OCI-LY1 (cell line): ENCODE data around the gene AIF1.

Experiments
- H2AFZ ChIP-seq: fragments of 200-600 bp; sonication (generic), shearing (Covaris generic); 2 replicates; pipeline ENCODE4 v1.6.0; 2014; ENCODE audit warnings: antibody characterized with exemption, mild to moderate bottlenecking, low read length
- H3F3A ChIP-seq: fragments of 200-600 bp; sonication (generic), shearing (Covaris generic); 2 replicates; pipeline ENCODE4 v1.6.0; 2014; ENCODE audit warnings: mild to moderate bottlenecking, antibody characterized with exemption, low read length, moderate library complexity; ENCODE audit not compliant: insufficient read depth
- H3K27ac ChIP-seq: fragments of 200-600 bp; sonication (generic); 2 replicates; pipeline ENCODE4 v1.5.1; 2014; ENCODE audit warnings: low read length, mixed run types, mild to moderate bottlenecking, low read depth; ENCODE audit not compliant: poor library complexity, severe bottlenecking
- H3K27me3 ChIP-seq: fragments of 200-600 bp; sonication (generic); 2 replicates; pipeline ENCODE4 v1.6.0; 2014; ENCODE audit warnings: antibody characterized with exemption, mild to moderate bottlenecking, low read length, moderate library complexity; ENCODE audit not compliant: insufficient read depth
- H3K36me3 ChIP-seq: fragments of 200-600 bp; sonication (generic); 2 replicates; pipeline ENCODE4 v1.6.1; 2014; ENCODE audit warnings: mild to moderate bottlenecking, antibody characterized with exemption, low read length, moderate library complexity, mixed read lengths; ENCODE audit not compliant: insufficient read depth
- H3K4me1 ChIP-seq: fragments of 200-600 bp; sonication (generic); 2 replicates; pipeline ENCODE4 v1.5.1; 2014; ENCODE audit warnings: mild to moderate bottlenecking, low read length, moderate library complexity; ENCODE audit not compliant: insufficient read depth, severe bottlenecking
- H3K4me2 ChIP-seq: fragments of 200-600 bp; sonication (generic), shearing (Covaris generic); 2 replicates; pipeline ENCODE4 v1.6.1; 2014; ENCODE audit warnings: low read length
- H3K4me3 ChIP-seq: fragments of 200-600 bp; sonication (generic); 2 replicates; pipeline ENCODE4 v1.5.1; 2014; ENCODE audit warnings: low read length, low read depth, mild to moderate bottlenecking, mixed read lengths; ENCODE audit not compliant: poor library complexity, severe bottlenecking
- H3K79me2 ChIP-seq: fragments of 200-600 bp; shearing (Covaris generic); 2 replicates; pipeline ENCODE4 v1.6.1; 2016; ENCODE audit warnings: mixed run types, low read length, mixed read lengths; ENCODE audit not compliant: insufficient read depth
- H3K9ac ChIP-seq: fragments of 200-600 bp; sonication (generic), shearing (Covaris generic); 2 replicates; pipeline ENCODE4 v1.6.1; 2014; ENCODE audit warnings: mild to moderate bottlenecking, low read length, mixed read lengths
- H3K9me2 ChIP-seq: fragments of 200-600 bp; sonication (generic), shearing (Covaris generic); 2 replicates; pipeline ENCODE4 v1.6.1; 2014; ENCODE audit warnings: low read depth, mild to moderate bottlenecking, low read length, mixed read lengths
- H3K9me3 ChIP-seq: fragments of 200-600 bp; shearing (Covaris generic); 2 replicates; pipeline ENCODE4 v1.6.1; 2014; ENCODE audit warnings: low read length, mixed read lengths
- H4K20me1 ChIP-seq: fragments of 200-600 bp; sonication (generic), shearing (Covaris generic); 2 replicates; pipeline ENCODE4 v1.6.0; 2016; ENCODE audit warnings: mild to moderate bottlenecking, low read length; ENCODE audit not compliant: insufficient read depth
- CTCF ChIP-seq: fragments of 200-600 bp; sonication (generic), shearing (Covaris generic); IDR thresholded peaks from 2 replicates; pipeline ENCODE4 v1.5.1; 2017; ENCODE audit warnings: mild to moderate bottlenecking, antibody characterized with exemption, low read length, moderate library complexity, mixed read lengths
- EZH2 ChIP-seq: fragments of 200-600 bp; sonication (generic), shearing (Covaris generic); IDR thresholded peaks from 2 replicates; pipeline ENCODE4 v1.8.0; 2017; ENCODE audit warnings: borderline replicate concordance, mixed run types, mild to moderate bottlenecking, antibody characterized with exemption, low read length, moderate library complexity, mixed read lengths

The AIF1 gene

DNA sequence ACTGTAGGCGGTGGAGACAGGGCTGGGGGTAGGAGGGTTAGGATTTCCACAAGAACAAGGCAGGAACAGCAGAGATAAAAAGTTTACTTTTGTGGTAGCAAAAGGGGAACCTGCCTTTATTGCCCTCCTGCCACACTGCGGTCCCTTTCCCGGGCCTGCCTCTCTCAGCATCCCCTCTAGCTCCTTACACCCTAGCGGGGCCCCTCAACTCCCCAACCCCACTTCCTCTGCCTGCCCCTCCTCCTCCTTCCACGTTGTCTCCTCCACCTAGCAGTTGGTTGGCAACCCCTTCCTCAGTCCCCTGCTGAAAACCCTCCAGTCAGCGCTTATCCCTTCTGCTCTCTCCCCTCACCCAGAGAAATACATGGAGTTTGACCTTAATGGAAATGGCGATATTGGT, 714 bp downstream of the AIF1 start:
- no peaks in the 10 kb centered on the region for H3K27me3 ChIP-seq
- H3K79me2 ChIP-seq, result no peaks in the 10 kb centered on the region
- H3K4me2 ChIP-seq, result peak overlapping the region; percentile 59; the same call in 1 of the 2 replicates
- no peak overlapping the region for H2AFZ ChIP-seq
- H3K9me2 ChIP-seq, result no peaks in the 10 kb centered on the region
- peak overlapping the region; percentile 43; the same call in 1 of the 2 replicates for H3K9ac ChIP-seq
- peaks cover 30% of the 10 kb centered on the region for H3K4me1 ChIP-seq
- no peaks in the 10 kb centered on the region for H3K36me3 ChIP-seq
- H3F3A ChIP-seq, result no peaks in the 10 kb centered on the region
- peak overlapping the region; percentile 22 for H3K4me3 ChIP-seq
- TF ChIP-seq EZH2 (no peak), CTCF (no peak)
- H3K27ac ChIP-seq, result peak overlapping the region; percentile 43
- no peaks in the 10 kb centered on the region for H3K9me3 ChIP-seq
- no peaks in the 10 kb centered on the region for H4K20me1 ChIP-seq

DNA sequence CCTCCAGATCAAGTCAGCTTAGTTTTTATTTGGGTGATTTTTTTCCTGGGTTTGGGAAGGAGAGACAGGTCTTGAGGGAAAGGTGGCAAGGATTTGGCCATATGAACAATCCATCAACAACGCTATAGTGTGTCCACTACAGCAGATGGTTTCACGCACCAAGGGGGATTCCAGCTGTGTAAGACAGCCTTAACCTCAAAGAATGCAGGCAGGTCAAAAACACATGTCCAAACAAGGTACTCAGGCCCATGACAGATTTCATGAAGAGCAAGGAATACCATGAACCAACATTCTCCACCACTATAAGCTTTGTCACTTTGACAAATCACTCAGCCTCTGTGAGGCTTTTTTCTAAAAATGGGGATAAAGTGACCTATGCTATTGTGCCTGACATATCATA, 2.0 kb downstream of the AIF1 start:
- no peaks in the 10 kb centered on the region for H4K20me1 ChIP-seq
- H3F3A ChIP-seq, result no peaks in the 10 kb centered on the region
- H3K9me2 ChIP-seq, result no peaks in the 10 kb centered on the region
- no peak overlapping the region for H3K4me3 ChIP-seq
- no peak overlapping the region for H3K27ac ChIP-seq
- TF ChIP-seq EZH2 (no peak), CTCF (no peak)
- no peaks in the 10 kb centered on the region for H3K9me3 ChIP-seq
- no peak overlapping the region for H3K9ac ChIP-seq
- H3K4me2 ChIP-seq, result no peak overlapping the region
- H3K4me1 ChIP-seq, result peaks cover 38% of the 10 kb centered on the region
- H3K27me3 ChIP-seq, result no peaks in the 10 kb centered on the region
- peaks cover 12% of the 10 kb centered on the region for H3K79me2 ChIP-seq
- peaks cover 11% of the 10 kb centered on the region; the same call in 1 of the 2 replicates for H3K36me3 ChIP-seq
- no peak overlapping the region for H2AFZ ChIP-seq

DNA sequence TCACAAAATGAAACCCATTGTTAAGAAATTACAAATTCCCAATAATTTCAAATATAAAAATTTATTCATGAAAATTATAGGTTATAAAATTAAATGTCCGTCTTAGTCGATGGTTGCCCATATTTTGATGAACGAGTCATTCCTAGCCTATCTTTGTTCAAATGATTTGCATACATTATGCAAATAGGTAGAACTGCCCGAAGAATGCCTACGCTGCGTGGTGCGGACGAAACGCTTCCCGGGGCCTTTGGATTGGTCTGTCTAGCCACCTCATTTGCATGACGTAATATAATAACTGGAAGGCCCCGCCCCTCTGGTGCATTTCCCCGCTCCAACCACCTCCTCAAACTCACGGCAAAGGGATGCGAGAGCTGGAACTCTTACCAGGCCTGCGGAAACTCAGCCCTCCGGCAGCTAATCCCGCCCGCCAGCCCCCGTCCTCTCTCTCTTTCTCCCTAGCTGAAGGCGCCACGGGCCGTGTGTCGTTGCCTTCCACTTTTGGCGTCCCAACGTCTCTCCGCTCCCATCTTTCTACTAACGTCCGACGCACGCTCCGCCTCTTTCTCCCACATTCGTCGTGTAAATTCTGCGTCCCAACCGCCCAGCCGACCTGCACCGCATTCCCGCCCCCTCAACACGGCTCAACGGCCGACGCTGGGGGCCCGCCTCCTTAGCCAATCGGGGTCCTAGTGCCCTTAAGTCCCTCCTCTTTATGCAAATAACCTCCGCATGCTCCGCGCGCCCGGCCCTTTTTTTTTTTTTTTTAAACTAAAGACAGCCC, 5.0 kb downstream of the AIF1 start:
- Histone ChIP-seq H3F3A (no peaks in the 10 kb centered on the region), H3K9me3 (no peaks in the 10 kb centered on the region), H3K9ac (peak overlapping the region; percentile 69), H3K9me2 (no peaks in the 10 kb centered on the region), H2AFZ (no peak overlapping the region), H4K20me1 (no peaks in the 10 kb centered on the region), H3K79me2 (peaks cover 29% of the 10 kb centered on the region), H3K4me1 (peaks cover 36% of the 10 kb centered on the region), H3K4me3 (peak overlapping the region; percentile 98), H3K27ac (peak overlapping the region; percentile 96), H3K4me2 (peak overlapping the region; percentile 79), H3K27me3 (no peaks in the 10 kb centered on the region), H3K36me3 (peaks cover 41% of the 10 kb centered on the region)
- TF ChIP-seq EZH2 (no peak), CTCF (no peak)
